KMS-11 (cell line): ENCODE data around the gene MYOZ3.

Experiments used
- H2AFZ ChIP-seq: fragments of 200-600 bp; sonication (generic); 2 replicates; pipeline ENCODE4 v1.6.1; 2016; ENCODE audit warnings: antibody characterized with exemption, mixed run types, low read depth
- H3K27ac ChIP-seq: fragments of 200-600 bp; sonication (generic); 2 replicates; pipeline ENCODE4 v1.6.1; 2016; ENCODE audit warnings: mild to moderate bottlenecking, mixed run types
- H3K27me3 ChIP-seq: fragments of 200-600 bp; sonication (generic); 2 replicates; pipeline ENCODE4 v1.6.1; 2017; ENCODE audit warnings: mild to moderate bottlenecking, low read depth, mixed run types, moderate library complexity; ENCODE audit not compliant: insufficient read depth
- H3K36me3 ChIP-seq: fragments of 200-600 bp; sonication (generic); 2 replicates; pipeline ENCODE4 v1.6.1; 2017; ENCODE audit warnings: mild to moderate bottlenecking, mixed run types; ENCODE audit not compliant: insufficient read depth
- H3K4me1 ChIP-seq: fragments of 200-600 bp; sonication (generic); 2 replicates; pipeline ENCODE4 v1.6.1; 2016; ENCODE audit warnings: mild to moderate bottlenecking, low read depth, mixed run types; ENCODE audit not compliant: poor library complexity, severe bottlenecking
- H3K4me2 ChIP-seq: fragments of 200-600 bp; sonication (generic); 2 replicates; pipeline ENCODE4 v1.7.0; 2016; ENCODE audit warnings: mild to moderate bottlenecking, mixed run types
- H3K4me3 ChIP-seq: fragments of 200-600 bp; sonication (generic); IDR thresholded peaks from 2 replicates; pipeline ENCODE4 v1.6.1; 2017; ENCODE audit warnings: low read depth, low read length, mixed read lengths; ENCODE audit not compliant: insufficient read depth
- H3K79me2 ChIP-seq: fragments of 200-600 bp; sonication (generic); 2 replicates; pipeline ENCODE4 v1.6.1; 2016; ENCODE audit warnings: low read depth, mixed run types; ENCODE audit not compliant: insufficient read depth
- H3K9ac ChIP-seq: fragments of 200-600 bp; sonication (generic); 2 replicates; pipeline ENCODE4 v1.6.1; 2016; ENCODE audit warnings: mild to moderate bottlenecking, mixed run types
- H4K20me1 ChIP-seq: fragments of 200-600 bp; sonication (generic); 2 replicates; pipeline ENCODE4 v1.6.1; 2016; ENCODE audit warnings: mild to moderate bottlenecking, mixed run types; ENCODE audit not compliant: insufficient read depth
- CTCF ChIP-seq: fragments of 200-600 bp; sonication (generic); conservative IDR thresholded peaks from 2 replicates; pipeline ENCODE4 v1.6.1; 2017; ENCODE audit warnings: low read depth, mild to moderate bottlenecking, antibody characterized with exemption, low read length, moderate library complexity, mixed read lengths

MYOZ3 gene

GRCh38 chr5:150625164-150625535, 35.9 kb upstream of the MYOZ3 start:
- Histone ChIP-seq H3K27ac (no peak overlapping the region), H3K4me1 (peaks cover 12% of the 10 kb centered on the region), H3K79me2 (no peaks in the 10 kb centered on the region), H2AFZ (peak overlapping the region; percentile 30; the same call in 1 of the 2 replicates), H4K20me1 (no peaks in the 10 kb centered on the region), H3K27me3 (no peaks in the 10 kb centered on the region), H3K36me3 (no peaks in the 10 kb centered on the region), H3K4me3 (no peak overlapping the region), H3K9ac (no peak overlapping the region), H3K4me2 (peak overlapping the region; percentile 57; the same call in 1 of the 2 replicates)
- TF ChIP-seq CTCF = no peak

GRCh38 chr5:150625831-150626746, 35.0 kb upstream of the MYOZ3 start:
- H3K4me2 ChIP-seq = peak overlapping the region; percentile 2; the same call in 1 of the 2 replicates
- no peaks in the 10 kb centered on the region for H3K79me2 ChIP-seq
- H3K27me3 ChIP-seq = no peaks in the 10 kb centered on the region
- H3K36me3 ChIP-seq = no peaks in the 10 kb centered on the region
- H3K4me1 ChIP-seq = peaks cover 12% of the 10 kb centered on the region
- no peaks in the 10 kb centered on the region for H4K20me1 ChIP-seq
- no peak overlapping the region for H3K4me3 ChIP-seq
- TF ChIP-seq CTCF = no peak
- H2AFZ ChIP-seq = no peak overlapping the region
- H3K27ac ChIP-seq = no peak overlapping the region
- no peak overlapping the region for H3K9ac ChIP-seq

- H3K79me2 ChIP-seq = no peaks in the 10 kb centered on the region
- H2AFZ ChIP-seq = no peak overlapping the region
- no peaks in the 10 kb centered on the region for H3K36me3 ChIP-seq
- TF ChIP-seq CTCF = no peak
- H4K20me1 ChIP-seq = no peaks in the 10 kb centered on the region
- no peak overlapping the region for H3K9ac ChIP-seq
- peaks cover 12% of the 10 kb centered on the region for H3K4me1 ChIP-seq
- no peaks in the 10 kb centered on the region for H3K27me3 ChIP-seq
- H3K27ac ChIP-seq = no peak overlapping the region
- H3K4me3 ChIP-seq = no peak overlapping the region
- H3K4me2 ChIP-seq = no peak overlapping the region
Observed at GRCh38 chr5:150626853-150627276, 34.2 kb upstream of the MYOZ3 start.

GRCh38 chr5:150627731-150628545, 33.1 kb upstream of the MYOZ3 start:
- Histone ChIP-seq H3K4me3 (no peak overlapping the region), H3K79me2 (no peaks in the 10 kb centered on the region), H4K20me1 (no peaks in the 10 kb centered on the region), H3K27ac (no peak overlapping the region), H3K9ac (no peak overlapping the region), H3K4me1 (peaks cover 12% of the 10 kb centered on the region), H3K27me3 (no peaks in the 10 kb centered on the region), H3K36me3 (no peaks in the 10 kb centered on the region), H2AFZ (no peak overlapping the region), H3K4me2 (no peak overlapping the region)
- no peak for TF ChIP-seq CTCF
